Glutamatergic neuron (in vitro differentiated cells): ENCODE results near the gene ACACB. TPM values are rescaled to one million over a fixed set of nuclear protein-coding genes. Genes with fewer than 3 reads are reported as not detected.

ENCODE experiments used
- DNase-seq: peaks from one replicate; pipeline ENCODE4 v3.0.0; 2022
- H3K27ac Mint-ChIP-seq: one replicate; pipeline ENCODE4 v1.8.0; 2020; ENCODE audit warnings: mild to moderate bottlenecking, mixed read lengths, inconsistent platforms; ENCODE audit not compliant: unreplicated experiment
- H3K27me3 Mint-ChIP-seq: one replicate; pipeline ENCODE4 v1.8.0; 2020; ENCODE audit warnings: mild to moderate bottlenecking, moderate library complexity, mixed read lengths, inconsistent platforms; ENCODE audit not compliant: unreplicated experiment
- H3K36me3 Mint-ChIP-seq: one replicate; pipeline ENCODE4 v1.8.0; 2020; ENCODE audit warnings: mild to moderate bottlenecking, mixed read lengths, inconsistent platforms; ENCODE audit not compliant: unreplicated experiment
- H3K4me1 Mint-ChIP-seq: one replicate; pipeline ENCODE4 v1.8.0; 2020; ENCODE audit warnings: mild to moderate bottlenecking, low read depth, mixed read lengths, inconsistent platforms; ENCODE audit not compliant: unreplicated experiment
- H3K4me3 Mint-ChIP-seq: one replicate; pipeline ENCODE4 v1.8.0; 2020; ENCODE audit warnings: mild to moderate bottlenecking, mixed read lengths, inconsistent platforms; ENCODE audit not compliant: unreplicated experiment
- H3K9me3 Mint-ChIP-seq: one replicate; pipeline ENCODE4 v1.8.0; 2020; ENCODE audit warnings: mild to moderate bottlenecking, moderate library complexity, mixed read lengths, inconsistent platforms; ENCODE audit not compliant: unreplicated experiment
- total RNA-seq: library from RNA; stranded (reverse); fragmentation: NEBNext Ultra II Directional; extraction: Animal tissue kit (Norgen Biotek cat#: 25700); gene quantifications from one replicate; pipeline ENCODE4 v1.2.1, GENCODE V29; 2021; ENCODE audit not compliant: unreplicated experiment
- TF ChIP-seq, protein P1 (sequence below): fragments of 200-600 bp; sonication (generic); IDR thresholded peaks from one replicate; pipeline ENCODE4 v1.5.0; 2021; ENCODE audit not compliant: partially characterized antibody, unreplicated experiment

Gene ACACB
- total RNA-seq, 1 donor from 2014 or later: 3.8 TPM

DNA sequence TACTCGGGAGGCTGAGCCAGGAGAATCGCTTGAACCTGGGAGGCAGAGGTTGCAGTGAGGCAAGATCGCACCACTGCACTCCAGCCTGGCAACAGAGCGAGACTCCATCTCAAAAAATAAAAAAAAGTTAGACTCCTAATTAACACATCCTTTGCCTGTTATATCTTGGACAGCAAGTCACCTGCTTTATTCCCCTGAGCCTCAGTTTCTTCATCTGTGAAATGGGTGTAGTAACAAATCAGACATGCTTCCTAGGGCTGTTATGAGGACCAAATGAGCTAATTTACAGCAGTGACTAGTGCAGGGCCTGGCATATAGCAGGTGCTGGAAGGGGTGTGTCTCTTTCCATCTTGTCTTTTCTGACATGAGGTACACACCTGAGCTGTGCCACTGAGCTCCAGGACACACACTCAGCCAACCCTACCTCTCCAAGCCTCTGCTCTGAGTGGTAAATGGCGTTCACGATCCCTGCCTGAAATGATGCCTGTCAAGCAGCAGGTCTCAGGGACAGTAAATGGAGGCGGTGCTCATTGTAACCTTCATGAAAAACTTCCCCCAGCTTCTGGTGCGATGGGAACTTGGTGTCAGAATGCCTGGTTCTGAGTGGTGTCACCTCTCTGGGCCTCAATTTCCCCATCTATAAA lies 161.0 kb downstream of the ACACB start:
- TF ChIP-seq, protein P1, sequence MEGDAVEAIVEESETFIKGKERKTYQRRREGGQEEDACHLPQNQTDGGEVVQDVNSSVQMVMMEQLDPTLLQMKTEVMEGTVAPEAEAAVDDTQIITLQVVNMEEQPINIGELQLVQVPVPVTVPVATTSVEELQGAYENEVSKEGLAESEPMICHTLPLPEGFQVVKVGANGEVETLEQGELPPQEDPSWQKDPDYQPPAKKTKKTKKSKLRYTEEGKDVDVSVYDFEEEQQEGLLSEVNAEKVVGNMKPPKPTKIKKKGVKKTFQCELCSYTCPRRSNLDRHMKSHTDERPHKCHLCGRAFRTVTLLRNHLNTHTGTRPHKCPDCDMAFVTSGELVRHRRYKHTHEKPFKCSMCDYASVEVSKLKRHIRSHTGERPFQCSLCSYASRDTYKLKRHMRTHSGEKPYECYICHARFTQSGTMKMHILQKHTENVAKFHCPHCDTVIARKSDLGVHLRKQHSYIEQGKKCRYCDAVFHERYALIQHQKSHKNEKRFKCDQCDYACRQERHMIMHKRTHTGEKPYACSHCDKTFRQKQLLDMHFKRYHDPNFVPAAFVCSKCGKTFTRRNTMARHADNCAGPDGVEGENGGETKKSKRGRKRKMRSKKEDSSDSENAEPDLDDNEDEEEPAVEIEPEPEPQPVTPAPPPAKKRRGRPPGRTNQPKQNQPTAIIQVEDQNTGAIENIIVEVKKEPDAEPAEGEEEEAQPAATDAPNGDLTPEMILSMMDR: no peak
- Mint-ChIP-seq H3K4me3 (no peak overlapping the region), H3K27ac (no peak overlapping the region), H3K9me3 (no peaks in the 10 kb centered on the region), H3K27me3 (peaks cover 16% of the 10 kb centered on the region), H3K36me3 (no peaks in the 10 kb centered on the region), H3K4me1 (peaks cover 8% of the 10 kb centered on the region)
- no peak for DNase-seq

DNA sequence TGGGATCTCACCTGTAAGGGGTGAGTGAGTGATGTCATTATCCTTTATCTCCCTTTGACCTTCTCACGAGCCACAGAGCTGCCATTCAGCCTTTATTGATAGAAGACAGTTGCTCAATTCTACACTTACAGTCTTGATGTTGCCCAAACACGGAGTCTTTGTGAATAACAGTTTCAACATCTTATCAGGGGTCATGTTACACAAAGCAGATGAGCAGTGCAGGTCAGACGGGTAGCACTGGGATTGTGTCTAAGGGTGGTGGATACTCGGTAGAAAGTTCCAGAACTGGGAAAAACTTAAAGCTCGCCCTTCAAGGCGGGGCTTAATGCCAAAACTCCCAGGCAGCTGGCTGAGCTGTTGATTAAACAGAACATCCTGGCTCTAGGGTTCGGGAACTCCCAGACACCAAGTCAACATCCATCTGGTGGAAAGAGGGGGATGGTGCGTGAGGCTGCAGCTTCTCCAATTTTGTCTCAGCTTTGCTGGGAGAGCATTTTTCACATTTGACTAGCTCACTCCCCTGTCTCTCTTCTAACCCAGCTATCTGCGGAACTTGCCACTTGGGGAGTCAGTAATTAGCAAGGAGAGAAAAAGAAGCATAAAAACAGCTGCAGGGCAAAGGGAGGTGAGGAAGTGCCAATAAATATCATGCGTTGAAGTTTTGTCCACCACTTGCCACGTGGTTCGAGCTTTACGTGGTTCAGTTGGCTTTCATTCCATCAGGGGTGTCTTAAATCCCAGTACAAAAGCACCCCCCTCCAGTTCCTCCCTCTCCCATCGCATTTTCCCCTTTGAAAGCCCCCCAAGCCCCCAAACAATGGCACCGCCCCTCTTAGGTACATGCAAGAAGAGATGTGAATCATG lies 161.7 kb downstream of the ACACB start:
- DNase-seq: no peak
- no peak overlapping the region for H3K27ac Mint-ChIP-seq
- TF ChIP-seq, protein P1: no peak
- peaks cover 14% of the 10 kb centered on the region for H3K27me3 Mint-ChIP-seq
- H3K4me1 Mint-ChIP-seq: peaks cover 7% of the 10 kb centered on the region
- H3K4me3 Mint-ChIP-seq: no peak overlapping the region
- peaks cover 1% of the 10 kb centered on the region for H3K9me3 Mint-ChIP-seq
- no peaks in the 10 kb centered on the region for H3K36me3 Mint-ChIP-seq

DNA sequence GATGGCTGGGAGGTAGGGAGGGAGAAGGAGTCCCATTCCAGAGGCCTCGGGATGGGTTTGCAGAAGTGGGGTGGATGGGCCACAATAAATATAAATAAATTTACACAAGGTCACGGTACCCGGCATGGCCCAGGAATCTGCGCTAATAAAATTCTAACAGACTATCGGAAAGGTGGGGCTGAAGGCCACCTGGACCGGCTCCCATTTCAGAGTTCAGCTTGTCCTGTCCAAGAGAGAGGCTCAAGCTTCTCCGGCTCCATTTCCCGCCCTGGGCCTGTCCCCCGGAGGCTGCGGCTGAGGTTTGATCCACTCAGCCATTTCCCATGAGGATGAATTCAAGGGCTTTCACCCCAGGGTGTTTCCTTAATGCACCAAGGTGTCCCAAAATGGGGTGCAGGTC lies 162.5 kb downstream of the ACACB start:
- Mint-ChIP-seq H3K4me1 (peaks cover 7% of the 10 kb centered on the region), H3K36me3 (no peaks in the 10 kb centered on the region), H3K27ac (no peak overlapping the region), H3K4me3 (no peak overlapping the region), H3K27me3 (peaks cover 12% of the 10 kb centered on the region), H3K9me3 (peaks cover 4% of the 10 kb centered on the region)
- DNase-seq: no peak
- TF ChIP-seq, protein P1: no peak

DNA sequence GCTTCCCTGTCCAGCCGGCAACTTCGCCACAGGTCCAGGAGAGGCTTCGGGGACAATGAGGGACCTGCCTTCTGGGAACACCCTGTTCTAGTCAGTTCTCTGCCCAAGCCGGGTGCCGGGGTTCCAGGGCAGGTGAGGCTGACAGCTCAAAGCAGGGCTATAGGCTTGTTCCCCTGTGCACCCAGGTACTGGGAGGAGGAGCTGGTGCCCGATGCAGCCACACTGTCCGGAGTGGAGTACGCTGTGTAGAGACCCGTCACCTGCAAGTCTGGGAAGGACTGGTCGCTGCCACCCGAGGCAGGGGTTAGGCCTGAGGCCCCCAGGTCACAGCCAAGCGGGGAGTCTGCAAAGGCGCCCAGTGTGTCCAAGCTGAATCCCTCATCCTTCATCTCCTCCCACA lies 163.1 kb downstream of the ACACB start:
- Mint-ChIP-seq H3K27me3 (peaks cover 13% of the 10 kb centered on the region), H3K27ac (no peak overlapping the region), H3K4me3 (no peak overlapping the region), H3K4me1 (peaks cover 7% of the 10 kb centered on the region), H3K9me3 (peaks cover 4% of the 10 kb centered on the region), H3K36me3 (no peaks in the 10 kb centered on the region)
- DNase-seq: no peak
- TF ChIP-seq, protein P1: no peak

DNA sequence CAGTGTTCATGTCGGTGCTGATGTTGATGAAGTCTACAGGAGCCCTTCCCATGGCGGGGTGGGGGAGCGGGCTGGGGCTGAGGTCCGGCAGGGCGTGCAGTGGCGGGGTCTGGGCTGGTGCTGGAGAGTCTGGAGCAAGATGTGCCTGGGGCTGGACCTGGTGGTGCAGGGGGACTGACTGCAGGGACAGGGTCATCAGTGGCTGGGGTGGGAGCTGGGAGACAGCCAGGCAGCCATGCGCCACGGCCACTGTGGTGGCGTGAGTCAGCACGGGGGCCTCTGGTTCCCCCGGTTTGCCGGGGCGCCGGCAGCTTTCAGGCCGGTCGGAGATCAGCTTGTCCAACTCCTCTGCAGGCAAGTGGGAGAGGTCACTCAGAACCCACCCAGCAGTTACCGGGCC lies 165.1 kb downstream of the ACACB start:
- DNase-seq: no peak
- Mint-ChIP-seq H3K4me1 (peaks cover 7% of the 10 kb centered on the region), H3K9me3 (peaks cover 4% of the 10 kb centered on the region), H3K36me3 (no peaks in the 10 kb centered on the region), H3K27me3 (peaks cover 12% of the 10 kb centered on the region), H3K27ac (no peak overlapping the region), H3K4me3 (no peak overlapping the region)
- TF ChIP-seq, protein P1: no peak
